NT2/D1 (cell line): Measurements from ENCODE around the gene KCNC4.

Experiments
- SUZ12 ChIP-seq: IDR thresholded peaks from 2 replicates; pipeline ENCODE4 v1.6.1; 2011; ENCODE audit not compliant: insufficient read length, insufficient read depth; ENCODE audit errors: extremely low read depth
- YY1 ChIP-seq: IDR thresholded peaks from 2 replicates; pipeline ENCODE4 v1.6.1; 2011; ENCODE audit not compliant: insufficient read length, insufficient read depth

DNA sequence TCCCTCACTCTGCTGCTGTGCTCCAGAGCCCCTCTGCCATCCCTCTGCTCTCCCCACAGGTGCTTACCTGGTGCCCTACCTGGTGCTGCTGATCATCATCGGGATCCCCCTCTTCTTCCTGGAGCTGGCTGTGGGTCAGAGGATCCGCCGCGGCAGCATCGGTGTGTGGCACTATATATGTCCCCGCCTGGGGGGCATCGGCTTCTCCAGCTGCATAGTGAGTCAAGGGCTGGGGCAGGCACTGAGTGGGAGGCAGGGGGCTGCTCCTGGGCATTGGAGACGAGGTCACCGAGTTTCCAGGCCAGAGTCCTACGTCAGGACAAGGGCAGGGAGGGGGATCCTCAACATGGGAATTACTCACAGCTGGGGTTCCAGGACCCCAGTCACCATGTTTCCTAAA is 38.1 kb upstream of the KCNC4 start:
- no peak for TF ChIP-seq YY1
- TF ChIP-seq SUZ12, result no peak
